GM19023 (cell line): ENCODE results near the gene SLC25A11.
"Not testable (repeated sequence)": the region's sequence is repeated elsewhere in the genome, so short reads cannot be mapped to it uniquely, and the experiment has no call there.

ENCODE experiments used
- ATAC-seq: cut with Tn5 transposase; IDR thresholded peaks from one replicate; pipeline ENCODE4 v1.9.1; 2021; ENCODE audit warnings: mild to moderate bottlenecking, moderate library complexity; ENCODE audit not compliant: unreplicated experiment

The SLC25A11 gene

DNA sequence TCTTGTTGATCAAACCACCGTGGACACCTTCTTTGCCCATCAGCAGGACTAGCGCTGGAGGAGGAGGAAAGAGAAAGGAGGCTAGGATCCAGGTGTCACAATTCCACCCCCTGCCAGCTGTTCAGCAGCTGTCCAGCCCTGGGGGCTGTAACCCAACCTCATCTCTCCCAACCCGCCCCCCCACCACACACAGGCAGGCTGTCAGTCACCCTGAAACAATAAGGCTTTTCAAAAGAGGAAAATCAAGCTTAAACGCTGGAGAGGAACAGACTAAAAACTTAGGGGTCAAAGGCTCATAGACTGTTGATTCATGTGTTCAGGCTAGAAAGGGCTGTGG is 6.1 kb upstream of the SLC25A11 start:
- no peak for ATAC-seq

DNA sequence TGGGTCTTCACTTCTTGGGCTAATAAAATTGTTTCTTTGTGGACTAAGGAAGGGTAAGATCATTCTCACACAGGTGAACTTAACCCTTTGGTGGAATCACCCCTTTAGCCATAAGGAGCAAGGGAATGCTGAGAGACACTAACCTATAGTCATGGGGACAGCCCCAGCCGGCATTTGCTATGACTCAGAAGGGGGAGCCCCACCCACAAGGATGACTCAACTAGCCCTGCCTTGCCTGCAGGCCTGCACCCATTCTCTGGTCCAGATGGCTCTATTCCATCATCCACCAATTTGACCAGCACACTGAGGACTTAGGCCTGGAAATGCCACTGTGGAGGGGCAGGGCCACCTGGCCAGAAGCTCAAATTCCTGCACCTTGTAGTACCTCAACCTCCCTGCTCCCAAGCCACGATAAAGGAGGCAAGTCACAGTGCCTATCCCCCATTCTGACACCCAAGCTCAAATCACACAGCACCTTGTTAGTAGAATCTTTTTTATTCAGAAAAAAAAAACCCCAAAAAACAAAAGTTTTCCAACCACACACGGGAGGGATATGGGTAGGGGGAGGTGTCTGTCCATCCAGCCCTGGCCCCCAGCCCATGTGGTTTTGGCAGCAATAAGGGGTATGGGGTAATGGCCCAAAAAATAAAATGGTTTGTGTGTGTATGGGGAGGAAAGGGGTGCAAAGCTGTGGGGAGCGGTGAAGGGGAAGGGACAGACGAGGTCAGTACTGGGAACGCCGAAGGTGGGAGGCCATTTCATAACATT is 5.5 kb upstream of the SLC25A11 start:
- ATAC-seq: no peak

DNA sequence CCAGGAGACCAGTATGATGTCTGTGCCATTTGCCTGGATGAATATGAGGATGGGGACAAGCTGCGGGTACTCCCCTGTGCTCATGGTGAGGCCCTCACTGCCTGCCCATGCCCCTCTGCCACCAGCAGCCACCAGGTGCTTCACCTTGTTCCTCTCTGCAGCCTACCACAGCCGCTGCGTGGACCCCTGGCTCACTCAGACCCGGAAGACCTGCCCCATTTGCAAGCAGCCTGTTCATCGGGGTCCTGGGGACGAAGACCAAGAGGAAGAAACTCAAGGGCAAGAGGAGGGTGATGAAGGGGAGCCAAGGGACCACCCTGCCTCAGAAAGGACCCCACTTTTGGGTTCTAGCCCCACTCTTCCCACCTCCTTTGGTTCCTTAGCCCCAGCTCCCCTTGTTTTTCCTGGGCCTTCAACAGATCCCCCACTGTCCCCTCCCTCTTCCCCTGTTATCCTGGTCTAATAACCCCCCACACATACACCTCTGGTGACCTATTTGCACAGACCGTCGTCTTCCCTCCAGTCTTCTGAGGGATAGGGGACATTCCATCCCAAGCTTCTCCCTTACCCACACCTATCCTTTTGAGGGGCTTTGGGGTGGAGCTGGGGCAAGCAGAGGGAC is 4.8 kb upstream of the SLC25A11 start:
- ATAC-seq: no peak

DNA sequence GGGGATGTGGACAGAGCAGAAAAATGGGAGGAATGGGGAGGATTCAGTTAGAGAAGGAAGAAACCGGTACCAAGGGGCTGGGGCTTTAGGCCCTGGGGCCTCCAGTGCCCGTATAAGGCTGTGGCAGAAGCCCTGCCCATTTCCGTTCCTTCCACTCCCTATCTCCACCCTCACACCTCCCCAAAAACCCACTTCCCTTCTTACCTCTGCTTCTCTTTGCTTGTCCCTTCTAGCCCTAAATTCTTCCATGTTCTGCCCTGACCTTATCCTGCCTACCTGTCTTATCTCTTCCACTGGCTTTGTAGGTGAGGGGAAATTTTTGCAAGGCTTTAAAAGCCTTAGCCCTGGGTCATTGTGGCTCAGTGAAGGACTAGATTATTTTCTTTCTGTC is 4.3 kb upstream of the SLC25A11 start:
- no peak for ATAC-seq

DNA sequence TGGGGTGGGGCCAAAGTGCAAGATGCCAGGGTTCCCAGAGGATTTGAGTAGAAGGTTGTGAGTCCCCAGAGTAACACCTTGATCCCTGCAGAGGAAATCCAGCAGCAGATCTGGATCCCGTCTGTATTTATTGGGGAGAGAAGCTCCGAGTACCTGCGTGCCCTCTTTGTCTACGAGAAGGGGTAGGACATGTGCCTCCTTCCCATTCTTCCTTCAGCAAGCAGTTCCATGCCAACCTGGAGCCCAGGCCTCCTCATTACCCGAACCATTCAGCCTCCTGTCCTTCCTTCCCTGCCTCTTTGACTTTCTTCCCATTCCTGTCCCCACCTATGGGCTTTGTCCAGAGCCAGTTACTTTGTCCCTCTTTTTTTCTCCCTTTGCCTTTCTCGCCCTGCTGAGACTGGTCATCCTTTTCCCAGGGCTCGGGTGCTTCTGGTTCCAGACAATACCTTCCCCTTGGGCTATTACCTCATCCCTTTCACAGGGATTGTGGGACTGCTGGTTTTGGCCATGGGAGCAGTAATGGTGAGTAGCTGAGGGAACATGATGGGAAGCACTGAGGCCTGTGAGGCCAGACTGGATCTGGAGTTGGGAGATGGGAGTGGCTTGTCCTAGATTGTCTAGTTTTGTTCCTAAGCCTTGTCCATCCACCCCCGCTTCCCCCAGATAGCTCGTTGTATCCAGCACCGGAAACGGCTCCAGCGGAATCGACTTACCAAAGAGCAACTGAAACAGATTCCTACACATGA is 3.1 kb upstream of the SLC25A11 start:
- ATAC-seq: no peak

DNA sequence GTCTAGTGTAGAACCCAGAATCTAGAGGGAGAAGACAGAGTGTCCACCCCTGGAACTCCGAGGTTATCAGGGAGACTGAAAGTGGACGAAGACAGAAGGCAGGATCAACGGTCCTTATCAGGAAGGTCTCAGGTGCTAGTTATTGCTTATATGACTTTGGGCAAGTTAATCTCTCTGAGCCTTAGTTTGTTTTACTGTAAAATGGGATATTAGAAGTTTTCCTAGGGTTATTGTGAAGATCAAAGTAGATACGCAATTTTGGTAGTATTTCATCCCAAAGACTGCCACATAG is 1.4 kb upstream of the SLC25A11 start:
- no peak for ATAC-seq

DNA sequence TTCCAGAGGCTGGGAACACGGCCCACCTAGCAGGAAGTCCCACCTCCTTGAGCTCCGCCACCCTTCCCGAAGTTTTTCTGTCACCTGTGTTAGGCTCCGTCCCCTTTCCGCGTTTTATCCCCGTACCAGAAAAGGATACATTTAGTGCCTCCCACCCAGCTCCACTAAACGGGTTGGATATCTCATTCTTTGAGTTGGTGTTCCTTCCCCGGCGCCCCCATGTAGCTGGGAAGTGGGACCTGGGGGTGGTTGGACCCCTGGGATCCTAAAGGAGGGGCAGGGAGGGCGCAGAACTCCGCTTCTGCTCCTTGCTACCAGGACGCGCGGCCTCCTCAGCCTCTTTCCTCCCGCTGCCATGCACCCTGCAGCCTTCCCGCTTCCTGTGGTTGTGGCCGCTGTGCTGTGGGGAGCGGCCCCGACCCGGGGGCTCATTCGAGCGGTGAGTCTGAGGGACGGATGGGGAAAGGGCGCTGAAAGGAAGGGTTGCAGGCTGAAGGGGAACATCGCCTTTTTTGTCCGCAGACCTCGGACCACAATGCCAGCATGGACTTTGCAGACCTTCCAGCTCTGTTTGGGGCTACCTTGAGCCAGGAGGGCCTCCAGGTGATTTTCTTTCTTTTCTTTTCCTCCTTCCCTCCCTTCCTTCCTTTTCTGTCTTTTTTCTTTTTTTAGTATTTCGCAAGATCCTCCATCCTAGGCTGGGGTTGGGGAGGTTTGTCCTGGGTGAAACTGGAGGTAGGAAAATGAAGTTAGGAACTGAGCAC is 891 bp upstream of the SLC25A11 start:
- ATAC-seq: no peak

DNA sequence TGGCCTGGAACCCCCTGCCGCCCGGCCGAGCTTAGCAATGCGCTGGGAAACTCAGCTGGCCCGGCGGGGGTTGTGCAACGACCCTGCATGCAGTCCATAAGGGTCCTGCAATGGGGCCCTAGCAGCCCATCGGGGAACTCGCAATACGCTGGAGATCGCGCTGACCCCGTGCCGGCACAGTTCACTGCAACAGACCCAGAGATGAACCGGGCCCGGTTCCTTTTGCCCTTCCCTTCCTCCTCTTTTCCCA is 375 bp downstream of the SLC25A11 start:
- ATAC-seq: peak; percentile 15

DNA sequence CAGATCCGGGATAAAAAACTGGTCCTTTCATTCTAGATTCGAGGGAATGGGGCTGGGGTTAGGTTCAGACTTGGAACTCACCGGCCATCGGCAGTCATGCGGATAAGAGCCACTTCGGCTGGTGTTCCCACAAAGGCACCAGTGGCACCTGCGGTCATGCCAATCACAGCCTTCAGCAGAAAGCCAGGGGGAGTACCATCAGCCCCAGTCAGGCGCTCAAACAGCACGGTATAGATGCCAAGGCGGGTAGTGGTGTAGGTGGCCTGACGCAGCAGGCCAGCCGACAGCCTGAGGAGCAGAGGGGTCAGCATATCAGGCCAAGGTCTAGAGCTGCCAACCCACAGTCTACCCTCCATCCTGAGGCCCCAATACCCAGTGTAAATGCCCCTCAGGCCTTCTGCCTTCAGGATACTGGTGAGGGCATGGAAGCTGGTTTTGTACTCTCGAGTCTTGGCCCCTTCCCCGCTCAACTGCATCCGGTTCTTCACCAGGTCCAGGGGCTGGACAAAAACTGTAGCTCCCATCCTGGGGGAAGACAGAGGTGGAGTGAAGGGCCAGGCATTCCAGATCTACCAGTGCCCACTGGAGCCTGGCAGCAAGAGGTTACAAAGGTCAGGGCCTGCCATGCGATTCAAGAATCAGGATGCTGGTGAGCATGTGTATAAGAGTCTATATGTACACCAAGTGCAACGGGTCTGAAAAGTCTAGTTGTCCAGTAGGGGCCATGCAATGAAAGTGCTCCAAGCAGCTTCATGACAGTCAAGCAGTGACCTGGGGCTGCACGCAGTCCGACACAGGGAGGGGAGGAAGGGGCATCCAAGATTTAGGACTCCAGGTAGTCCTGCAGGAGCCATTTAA is 929 bp downstream of the SLC25A11 start:
- ATAC-seq: no peak

DNA sequence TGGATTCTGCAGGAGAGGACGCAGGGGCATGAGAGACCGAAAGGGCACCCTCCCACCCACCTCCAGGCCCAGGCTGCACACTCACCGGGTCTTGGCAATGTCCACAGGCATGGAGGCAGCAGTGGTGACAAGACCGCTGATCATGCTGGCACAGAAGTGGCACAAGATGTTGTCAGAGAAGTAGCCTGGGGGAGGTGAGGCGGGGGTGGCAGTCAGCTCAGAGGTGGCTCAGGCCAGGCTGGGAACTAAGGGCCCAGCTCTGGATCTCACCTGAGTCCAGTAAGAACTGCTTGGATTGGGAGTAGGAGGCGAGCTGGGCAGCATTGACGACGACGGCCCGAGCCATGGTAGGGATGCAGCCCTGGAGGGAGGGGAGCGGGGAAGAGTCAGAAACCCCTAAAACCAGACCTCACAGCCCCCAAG is 1.8 kb downstream of the SLC25A11 start:
- ATAC-seq: no peak

DNA sequence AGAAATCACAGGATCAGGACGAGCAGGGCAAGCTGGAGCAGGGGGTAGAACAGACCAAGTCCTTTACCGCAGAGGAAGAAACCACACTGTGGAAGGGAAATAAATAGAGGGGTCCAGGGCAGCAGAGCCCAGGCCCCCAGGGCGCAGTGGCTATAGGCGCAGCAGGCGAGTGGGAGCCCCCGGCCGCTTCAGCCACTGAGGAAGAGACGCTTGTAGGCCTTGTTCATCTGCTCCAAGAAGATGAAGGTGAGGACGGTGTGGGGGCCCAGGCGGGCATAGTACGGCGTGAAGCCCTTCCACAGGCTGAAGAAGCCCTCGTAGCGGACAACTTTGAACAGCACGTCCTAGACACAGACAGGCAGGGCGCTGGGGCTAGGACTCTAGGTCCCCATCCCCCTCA is 2.3 kb downstream of the SLC25A11 start:
- no peak for ATAC-seq

DNA sequence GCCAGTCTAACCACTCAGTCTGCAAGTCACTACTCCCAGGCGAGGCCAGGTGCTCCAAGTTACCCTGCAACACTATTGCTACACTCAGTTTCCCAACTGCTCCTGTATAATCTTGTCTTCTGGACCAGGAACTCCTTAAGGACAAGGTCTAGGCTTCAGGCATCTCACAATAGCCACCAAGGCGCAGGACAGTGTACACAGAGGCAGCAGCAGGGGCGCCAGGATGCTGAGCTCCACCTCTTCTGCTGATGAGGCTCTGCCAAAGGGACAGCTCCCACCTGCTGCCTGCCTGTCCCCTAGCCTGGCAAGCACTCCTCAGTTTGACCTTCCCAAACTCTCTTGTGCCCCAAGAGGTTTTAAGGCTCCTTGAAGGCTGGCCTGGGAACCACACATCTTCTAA is 3.4 kb downstream of the SLC25A11 start:
- no peak for ATAC-seq

DNA sequence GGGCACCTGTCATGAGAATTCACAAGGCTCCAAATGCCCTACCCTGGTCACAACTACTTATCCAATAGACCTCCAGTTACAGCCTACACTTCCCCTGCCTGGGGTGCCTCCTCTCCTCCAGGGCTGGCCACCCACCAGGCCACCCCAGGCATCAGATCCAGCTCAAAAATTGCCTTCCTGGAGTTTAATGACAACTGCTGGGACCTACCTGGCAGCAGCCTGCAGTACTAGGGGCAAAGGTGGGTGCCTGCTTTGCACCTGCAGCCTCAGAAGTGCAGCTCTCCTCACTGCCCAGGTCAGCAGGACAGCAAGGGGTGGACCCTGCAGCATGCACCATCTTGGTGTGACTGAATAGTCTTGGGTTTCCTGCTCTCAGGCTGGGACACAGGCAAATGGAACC is 4.2 kb downstream of the SLC25A11 start:
- no peak for ATAC-seq

DNA sequence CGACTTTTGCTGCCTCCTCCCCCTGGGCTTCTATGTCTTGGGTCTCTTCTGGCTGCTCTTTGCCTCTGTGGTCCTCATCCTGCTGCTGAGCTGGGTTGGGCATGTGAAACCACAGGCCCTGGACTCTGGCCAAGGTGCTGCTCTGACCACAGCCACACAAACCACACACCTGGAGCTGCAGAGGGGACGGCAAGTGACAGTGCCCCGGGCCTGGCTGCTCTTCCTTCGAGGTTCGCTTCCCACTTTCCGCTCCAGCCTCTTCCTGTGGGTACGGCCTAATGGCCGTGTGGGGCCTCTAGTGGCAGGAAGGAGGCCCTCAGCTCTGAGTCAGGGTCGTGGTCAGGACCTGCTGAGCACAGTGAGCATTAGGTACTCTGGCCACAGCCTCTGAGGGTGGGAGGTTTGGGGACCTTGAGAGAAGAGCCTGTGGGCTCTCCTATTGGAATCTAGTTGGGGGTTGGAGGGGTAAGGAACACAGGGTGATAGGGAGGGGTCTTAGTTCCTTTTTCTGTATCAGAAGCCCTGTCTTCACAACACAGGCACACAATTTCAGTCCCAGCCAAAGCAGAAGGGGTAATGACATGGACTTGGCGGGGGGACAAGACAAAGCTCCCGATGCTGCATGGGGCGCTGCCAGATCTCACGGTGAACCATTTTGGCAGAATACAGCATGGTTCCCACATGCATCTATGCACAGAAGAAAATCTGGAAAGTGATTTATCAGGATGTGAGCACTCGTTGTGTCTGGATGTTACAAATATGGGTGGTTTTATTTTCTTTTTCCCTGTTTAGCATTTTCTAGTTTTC is 5.5 kb downstream of the SLC25A11 start:
- ATAC-seq: no peak

DNA sequence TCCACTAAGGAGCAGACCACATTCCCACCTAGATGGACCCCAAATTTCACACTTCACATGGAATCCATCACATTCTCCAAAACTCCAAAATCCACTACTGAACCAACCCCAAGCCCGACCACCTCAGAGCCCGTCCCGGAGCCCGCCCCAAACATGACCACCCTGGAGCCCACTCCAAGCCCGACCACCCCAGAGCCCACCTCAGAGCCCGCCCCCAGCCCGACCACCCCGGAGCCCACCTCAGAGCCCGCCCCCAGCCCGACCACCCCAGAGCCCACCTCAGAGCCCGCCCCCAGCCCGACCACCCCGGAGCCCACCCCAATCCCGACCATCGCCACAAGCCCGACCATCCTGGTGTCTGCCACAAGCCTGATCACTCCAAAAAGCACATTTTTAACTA is 6.2 kb downstream of the SLC25A11 start:
- ATAC-seq: no peak

DNA sequence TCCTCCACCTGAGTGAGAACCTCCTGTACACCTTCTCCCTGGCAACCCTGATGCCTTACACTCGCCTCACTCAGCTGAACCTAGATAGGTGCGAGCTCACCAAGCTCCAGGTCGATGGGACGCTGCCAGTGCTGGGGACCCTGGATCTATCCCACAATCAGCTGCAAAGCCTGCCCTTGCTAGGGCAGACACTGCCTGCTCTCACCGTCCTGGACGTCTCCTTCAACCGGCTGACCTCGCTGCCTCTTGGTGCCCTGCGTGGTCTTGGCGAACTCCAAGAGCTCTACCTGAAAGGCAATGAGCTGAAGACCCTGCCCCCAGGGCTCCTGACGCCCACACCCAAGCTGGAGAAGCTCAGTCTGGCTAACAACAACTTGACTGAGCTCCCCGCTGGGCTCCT is 7.1 kb downstream of the SLC25A11 start:
- ATAC-seq: no peak

DNA sequence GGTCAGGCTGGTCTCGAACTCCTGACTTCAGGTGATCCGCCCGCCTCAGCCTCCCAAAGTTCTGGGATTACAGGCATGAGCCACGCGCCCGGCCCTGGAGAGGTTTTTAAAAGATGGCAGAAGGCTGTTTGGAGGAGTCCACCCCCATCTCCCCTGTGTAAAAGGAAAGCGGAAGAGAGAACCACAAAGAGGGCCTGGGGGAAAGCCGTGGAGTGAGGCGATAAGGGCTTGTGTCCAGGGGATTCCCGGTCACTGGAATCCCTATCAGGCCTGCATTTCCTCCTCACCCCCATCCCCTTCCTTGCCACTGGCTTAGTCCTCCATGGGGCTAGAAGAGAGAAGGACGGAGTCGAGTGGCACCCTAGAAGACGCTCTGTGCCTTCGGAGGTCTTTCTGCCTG is 7.9 kb downstream of the SLC25A11 start, which contains the start of gene GP1BA:
Gene GP1BA (plus strand): TSS at position 315 of the 400 bp plus-strand sequence. CDS start 328 bp downstream, outside the sequence.
- ATAC-seq: no peak

DNA sequence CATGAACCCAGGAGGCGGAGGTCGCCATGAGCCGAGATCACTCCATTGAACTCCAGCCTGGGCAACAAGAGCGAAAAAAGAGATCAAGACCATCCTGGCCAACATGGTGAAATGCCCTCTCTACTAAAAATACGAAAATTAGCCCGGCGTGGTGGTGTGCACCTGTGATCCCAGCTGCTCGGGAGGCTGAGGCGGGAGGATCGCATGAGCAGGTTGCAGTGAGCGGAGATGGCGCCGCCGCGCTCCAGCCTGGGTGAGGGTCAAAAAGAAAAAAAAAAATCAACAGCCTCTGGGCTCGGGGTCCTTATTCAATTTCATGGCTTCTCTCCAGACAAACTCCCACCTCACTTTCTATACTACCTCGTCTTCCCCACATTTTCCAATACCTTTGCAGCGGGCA is 11.0 kb downstream of the SLC25A11 start:
- ATAC-seq: no peak

DNA sequence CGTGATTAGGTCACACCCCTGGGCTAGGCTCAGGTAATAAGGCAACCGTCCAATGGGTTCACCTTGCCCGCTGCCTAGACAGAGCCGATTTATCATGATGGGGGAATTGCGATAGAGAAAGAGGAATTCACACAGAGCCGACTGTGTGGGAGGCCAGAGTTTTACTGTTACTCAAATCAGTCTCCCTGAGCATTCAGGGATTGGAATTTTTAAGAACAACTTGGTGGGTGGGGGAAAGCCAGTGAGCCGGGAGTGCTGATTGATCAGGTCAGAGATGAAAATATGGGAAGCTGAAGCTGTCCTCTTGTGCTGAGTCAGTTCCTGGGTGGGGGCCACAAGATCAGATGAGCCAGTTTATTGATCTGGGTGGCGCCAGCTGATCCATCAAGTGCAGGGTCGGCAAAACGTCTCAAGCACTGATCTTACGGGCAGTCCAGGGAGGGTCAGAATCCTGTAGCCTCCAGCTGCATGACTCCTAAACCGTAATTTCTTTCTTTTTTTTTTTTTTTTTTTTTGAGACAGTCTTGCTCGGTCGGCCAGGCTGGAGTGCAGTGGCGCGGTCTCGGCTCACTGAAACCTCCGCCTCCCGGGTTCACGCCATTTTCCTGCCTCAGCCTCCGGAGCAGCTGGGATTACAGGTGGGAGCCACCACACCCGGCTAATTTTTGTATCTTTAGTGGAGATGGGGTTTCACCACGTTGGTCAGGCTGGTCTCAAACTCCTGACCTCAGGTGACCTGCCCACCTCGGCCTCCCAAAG is 13.1 kb downstream of the SLC25A11 start:
- ATAC-seq: not testable (repeated sequence)
